Heart left ventricle (tissue), 16 donors: Measurements from ENCODE around the gene EML6. TPM values are rescaled to one million over a fixed set of nuclear protein-coding genes. Genes with fewer than 3 reads are reported as not detected.

Source experiments
- ATAC-seq, 4 donors: fragments of 200-7000 bp; cut with Tn5 transposase; one replicate each; pipeline ENCODE4 v1.9.1; 2020 to 2022; ENCODE audit warnings: moderate library complexity in 4 of 4, mild to moderate bottlenecking in 3 of 4, moderate number of reproducible peaks in 1 of 4
- DNase-seq, 5 donors: peaks; one replicate each; pipeline ENCODE4 v3.0.0-alpha.2; 2020
- H3K27ac ChIP-seq, 12 donors: fragments of 200-600 bp; sonication (generic) in 4 of 12; one replicate each; pipeline versions ENCODE4 v1.5.0 to v1.8.0; 2016 to 2022; ENCODE audit warnings: mild to moderate bottlenecking in 2 of 12
- H3K27me3 ChIP-seq, 9 donors: fragments of 200-600 bp; sonication (generic) in 2 of 9; one replicate each; pipeline versions ENCODE4 v1.5.1 to v1.8.0; 2016 to 2022; ENCODE audit warnings: mild to moderate bottlenecking in 3 of 9
- H3K36me3 ChIP-seq, 9 donors: fragments of 200-600 bp; sonication (generic) in 2 of 9; one replicate each; pipeline versions ENCODE4 v1.5.0 to v1.8.0; 2018 to 2022; ENCODE audit warnings: mild to moderate bottlenecking in 2 of 9
- H3K4me1 ChIP-seq, 12 donors: fragments of 200-600 bp; sonication (generic) in 4 of 12; one replicate each; pipeline versions ENCODE4 v1.5.0 to v1.8.0; 2016 to 2022; ENCODE audit warnings: mild to moderate bottlenecking in 3 of 12
- H3K4me3 ChIP-seq, 12 donors: fragments of 200-600 bp; sonication (generic) in 4 of 12; one replicate each; pipeline versions ENCODE4 v1.5.0 to v1.8.0; 2017 to 2022; ENCODE audit warnings: mild to moderate bottlenecking in 9 of 12, moderate library complexity in 4 of 12
- H3K9me3 ChIP-seq, 12 donors: fragments of 200-600 bp; sonication (generic) in 4 of 12; one replicate each; pipeline versions ENCODE4 v1.5.0 to v1.8.0; 2016 to 2022; ENCODE audit warnings: mild to moderate bottlenecking in 1 of 12
- POLR2A ChIP-seq, 2 donors: fragments of 450-650 bp; IDR thresholded peaks; one replicate each; pipeline ENCODE4 v1.6.1; 2017; ENCODE audit warnings: antibody characterized with exemption in 2 of 2, mild to moderate bottlenecking in 2 of 2, moderate library complexity in 2 of 2
- WGBS, 4 donors: extraction: QIAGEN DNeasy Blood & Tissue Kit in 2 of 4; methylation state at CpG; one replicate each; pipeline versions ENCODE4 v1.1.5 to v1.1.7; 2013 to 2018; 5-methylcytosine and 5-hydroxymethylcytosine counted together
- intact Hi-C, 10 donors: fragments of 100-400 bp; cut with DNase I; formaldehyde crosslinking; loops; one replicate each; pipeline versions ENCODE4 v1.11.1 to v1.14.2; 2022
- polyA plus RNA-seq, 2 donors: library from polyadenylated mRNA; stranded (reverse); fragments of 200-250 nt; gene quantifications; one replicate each; pipeline ENCODE4 v1.2.3, GENCODE V29; 2013
- total RNA-seq, 9 donors: library from RNA; depleted of rRNA in 2 of 9; stranded (reverse); fragments of >200 nt in 2 of 9; fragmentation: NEBNext Ultra II Directional in 3 of 9; extraction: Animal tissue kit (Norgen Biotek cat#: 25700) in 3 of 9; gene quantifications; one replicate each; pipeline versions ENCODE4 v1.1.0 to v1.2.4, GENCODE V29; 2016 to 2023
- TF ChIP-seq, protein P1 (sequence below), 12 donors: fragments of 200-600 bp; sonication (generic) in 4 of 12; IDR thresholded peaks; one replicate each; pipeline versions ENCODE4 v1.5.0 to v1.8.0; 2018 to 2022; ENCODE audit warnings: antibody characterized with exemption in 12 of 12, mild to moderate bottlenecking in 5 of 12
- donor health status: ischemic (EF 13 %, LVEDD 7.1; RV severe dilation, severe dysfunction).
- donor health status: healthy with polysubstance abuse.
- donor health status: DM: no; HTN: yes; CAD: no.
- donor health status: DM: no; HTN: no; CAD: no.
- donor health status: ischemic (EF 25% LVEDD 6.9; RV normal size, moderate dysfunction).
- donor health status: ischemic (EF 25% LVEDD 5.7; RV mildly dilated, moderate dysfunction).
- donor health status: healthy.
- donor health status: DM: yes; HTN: yes; CAD: no.
- donor health status: ischemic (EF 35%, LVEDD 5.7; RV mildly dilated, moderate dysfunction).
- donor health status: nonischemic (EF 11% LVEDD 7.7; RV severe dilation, severe dysfunction).
- donor health status: DM: yes; HTN: yes; CAD: no.
- donor health status: PGD.
- donor health status: ischemic (EF 29% LVEDD 5.4; RV normal size, mild dysfunction).
- donor health status: nonischemic (EF 23%, LVEDD 6.1; RV moderate dilation, normal function).

EML6 gene
- total and polyA plus RNA-seq, 11 donors: 0.08 to 1.2 (median 0.58) TPM

GRCh38 chr2:54726431-54726830 lies 3.0 kb downstream of the EML6 start:
- Histone ChIP-seq H3K27ac (no peak overlapping the region), H3K27me3 (peaks cover 0 to 15% (median 0%) of the 10 kb centered on the region in 9 donors), H3K9me3 (no peaks in the 10 kb centered on the region), H3K4me1 (peaks cover 0 to 26% (median 9%) of the 10 kb centered on the region in 12 donors), H3K4me3 (no peak overlapping the region), H3K36me3 (no peaks in the 10 kb centered on the region)
- 90 to 100% (median 94%) methylated on average over 1 of the region's 1 CpG for WGBS, 4 donors
- TF ChIP-seq, protein P1, sequence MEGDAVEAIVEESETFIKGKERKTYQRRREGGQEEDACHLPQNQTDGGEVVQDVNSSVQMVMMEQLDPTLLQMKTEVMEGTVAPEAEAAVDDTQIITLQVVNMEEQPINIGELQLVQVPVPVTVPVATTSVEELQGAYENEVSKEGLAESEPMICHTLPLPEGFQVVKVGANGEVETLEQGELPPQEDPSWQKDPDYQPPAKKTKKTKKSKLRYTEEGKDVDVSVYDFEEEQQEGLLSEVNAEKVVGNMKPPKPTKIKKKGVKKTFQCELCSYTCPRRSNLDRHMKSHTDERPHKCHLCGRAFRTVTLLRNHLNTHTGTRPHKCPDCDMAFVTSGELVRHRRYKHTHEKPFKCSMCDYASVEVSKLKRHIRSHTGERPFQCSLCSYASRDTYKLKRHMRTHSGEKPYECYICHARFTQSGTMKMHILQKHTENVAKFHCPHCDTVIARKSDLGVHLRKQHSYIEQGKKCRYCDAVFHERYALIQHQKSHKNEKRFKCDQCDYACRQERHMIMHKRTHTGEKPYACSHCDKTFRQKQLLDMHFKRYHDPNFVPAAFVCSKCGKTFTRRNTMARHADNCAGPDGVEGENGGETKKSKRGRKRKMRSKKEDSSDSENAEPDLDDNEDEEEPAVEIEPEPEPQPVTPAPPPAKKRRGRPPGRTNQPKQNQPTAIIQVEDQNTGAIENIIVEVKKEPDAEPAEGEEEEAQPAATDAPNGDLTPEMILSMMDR (IDR thresholded peaks at IDR 0.05): no peak
- TF ChIP-seq POLR2A (IDR thresholded peaks at IDR 0.05): no peak
- intact Hi-C loops: loop anchor here in 6 of 10 donors (10.0 kb wide), 3 partner anchors 108 to 448 kb away; no protein-coding TSS in a partner anchor
- DNase-seq: no peak
- no peak for ATAC-seq

DNA sequence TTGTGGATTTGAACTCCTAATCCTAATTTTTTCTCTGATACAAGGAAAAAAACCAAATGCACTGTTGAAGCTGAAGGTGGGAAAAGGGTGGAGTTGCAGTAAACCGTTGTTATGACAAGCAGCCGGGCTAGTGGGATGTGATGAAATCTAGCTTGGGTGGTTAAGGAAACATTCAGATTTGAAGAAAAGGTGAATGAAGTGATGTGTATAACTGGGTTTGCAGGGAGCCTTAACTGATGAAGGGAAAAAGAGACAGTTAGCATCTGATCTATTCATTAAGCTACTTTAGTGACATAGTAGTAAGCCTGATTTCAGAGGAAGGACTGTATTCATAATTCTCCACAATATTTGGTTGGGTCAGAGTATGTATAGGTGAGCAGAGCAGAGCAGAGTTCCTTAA lies 3.5 kb downstream of the EML6 start:
- peaks cover 0 to 3% (median 0%) of the 10 kb centered on the region in 12 donors for H3K9me3 ChIP-seq
- TF ChIP-seq, protein P1 (IDR thresholded peaks at IDR 0.05): no peak
- TF ChIP-seq POLR2A (IDR thresholded peaks at IDR 0.05): no peak
- no peak for ATAC-seq
- no peaks in the 10 kb centered on the region for H3K36me3 ChIP-seq
- no peak overlapping the region for H3K4me3 ChIP-seq
- H3K27me3 ChIP-seq: peaks cover 0 to 15% (median 0%) of the 10 kb centered on the region in 9 donors
- no peak overlapping the region for H3K27ac ChIP-seq
- 74 to 83% (median 76%) methylated on average over 2 of the region's 2 CpGs for WGBS, 4 donors
- DNase-seq: no peak
- intact Hi-C loops: loop anchor here in 6 of 10 donors (10.0 kb wide), 3 partner anchors 108 to 448 kb away; no protein-coding TSS in a partner anchor
- H3K4me1 ChIP-seq: peaks cover 0 to 26% (median 9%) of the 10 kb centered on the region in 12 donors

- TF ChIP-seq POLR2A (IDR thresholded peaks at IDR 0.05): no peak
- WGBS, 4 donors: 79 to 83% (median 81%) methylated on average over 4 of the region's 4 CpGs
- ATAC-seq (no peak), DNase-seq (no peak)
- Histone ChIP-seq H3K9me3 (peaks cover 0 to 9% (median 0%) of the 10 kb centered on the region in 12 donors), H3K27ac (no peak overlapping the region), H3K4me3 (no peak overlapping the region), H3K4me1 (peaks cover 0 to 16% (median 4%) of the 10 kb centered on the region in 12 donors), H3K27me3 (peaks cover 0 to 15% (median 0%) of the 10 kb centered on the region in 9 donors), H3K36me3 (no peaks in the 10 kb centered on the region)
- intact Hi-C loops: loop anchor here in 6 of 10 donors (10.0 kb wide), 3 partner anchors 106 to 446 kb away; no protein-coding TSS in a partner anchor
Measured at GRCh38 chr2:54728669-54729120, 5.2 kb downstream of the EML6 start.

DNA sequence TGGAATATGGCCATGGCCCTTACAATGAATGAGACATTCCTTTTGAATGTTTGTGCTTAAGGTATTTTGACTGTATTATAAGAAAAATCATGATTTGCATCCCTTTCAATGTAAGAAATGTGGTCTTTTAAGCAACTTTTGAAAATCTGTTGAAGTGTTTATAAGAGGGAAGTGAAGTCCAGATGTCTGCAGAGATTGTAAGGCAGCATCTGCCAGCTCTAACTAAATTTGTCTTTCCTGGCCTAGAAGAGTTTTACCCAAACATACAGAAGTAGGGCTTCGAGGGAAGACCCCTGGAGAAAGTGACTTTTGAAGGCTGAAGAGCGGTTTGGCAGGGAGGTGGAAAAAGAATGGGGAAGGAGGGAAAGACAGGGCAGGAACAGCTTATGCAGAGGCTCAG lies 12.2 kb downstream of the EML6 start:
- no peak overlapping the region for H3K27ac ChIP-seq
- intact Hi-C loops: loop anchor here in 1 of 10 donors (10.0 kb wide), 1 partner anchor 99 kb away; no protein-coding TSS in a partner anchor

More for the DNA sequence above, 12.2 kb downstream of the EML6 start:
- TF ChIP-seq, protein P1 (IDR thresholded peaks at IDR 0.05): no peak
- TF ChIP-seq POLR2A (IDR thresholded peaks at IDR 0.05): no peak
- H3K36me3 ChIP-seq: no peaks in the 10 kb centered on the region
- DNase-seq (no peak), ATAC-seq (no peak)
- WGBS, 4 donors: 54 to 60% (median 56%) methylated on average over 2 of the region's 2 CpGs
- no peaks in the 10 kb centered on the region for H3K4me1 ChIP-seq
- H3K4me3 ChIP-seq: no peak overlapping the region
- no peaks in the 10 kb centered on the region for H3K27me3 ChIP-seq
- peaks cover 0 to 9% (median 0%) of the 10 kb centered on the region in 12 donors for H3K9me3 ChIP-seq
